Left ventricle myocardium superior (tissue), 1 donor: ENCODE measurements around the gene TRANK1. TPM values are rescaled to one million over a fixed set of nuclear protein-coding genes. Genes with fewer than 3 reads are reported as not detected.

Experiments used
- ATAC-seq: fragments of 200-7000 bp; cut with Tn5 transposase; one replicate; pipeline ENCODE4 v1.9.1; 2020; ENCODE audit warnings: mild to moderate bottlenecking, moderate library complexity
- DNase-seq: peaks from one replicate; pipeline ENCODE4 v3.0.0-alpha.2; 2020
- intact Hi-C: fragments of 100-400 bp; cut with micrococcal nuclease; formaldehyde crosslinking; loops from one replicate; pipeline ENCODE4 v1.11.0; 2022
- total RNA-seq: library from RNA; stranded (reverse); fragmentation: NEBNext Ultra II Directional; extraction: Animal tissue kit (Norgen Biotek cat#: 25700); gene quantifications from one replicate; pipeline ENCODE4 v1.2.1, GENCODE V29; 2021
- donor health status: DM: no; HTN: yes; CAD: no; lungs with severe emphysema.

The TRANK1 gene
- total RNA-seq, 1 donor from 2014 or later: 6.6 TPM

GRCh38 chr3:36784138-36784635 is 160.7 kb downstream of the TRANK1 start:
- intact Hi-C loops: no loop called here
- DNase-seq (no peak), ATAC-seq (peak; percentile 55)

- intact Hi-C loops: no loop called here
- ATAC-seq: no peak
Measured at GRCh38 chr3:36777424-36778218, 167.2 kb downstream of the TRANK1 start.

More at GRCh38 chr3:36777424-36778218, 167.2 kb downstream of the TRANK1 start:
- no peak for DNase-seq

Other genes with a start within 250 kb of the TRANK1 start
- gene DCLK3, start 180.5 kb downstream of the TRANK1 start, total RNA-seq: 0.20 TPM
- gene EPM2AIP1, start 48.1 kb upstream of the TRANK1 start, total RNA-seq: 19.1 TPM
- gene MLH1, start 48.5 kb upstream of the TRANK1 start, total RNA-seq: 38.8 TPM
- gene LRRFIP2, start 229.5 kb upstream of the TRANK1 start, total RNA-seq: 137 TPM